Adrenal gland (tissue), 12 donors: Measurements from ENCODE around the gene FAM229A. TPM values are rescaled to one million over a fixed set of nuclear protein-coding genes. Genes with fewer than 3 reads are reported as not detected.

Experiments
- DNase-seq, 7 donors: peaks; one replicate each; pipeline ENCODE4 v3.0.0-alpha.2; 2019 to 2020
- H3K27ac ChIP-seq, 5 donors: fragments of 200-600 bp; sonication (generic) in 4 of 5; 1 replicate in 3 of 5; 2 replicates in 2 of 5; pipeline versions ENCODE4 v1.5.1 to v1.8.0; 2016 to 2020; ENCODE audit warnings: mild to moderate bottlenecking in 1 of 5
- H3K27me3 ChIP-seq: fragments of 200-600 bp; 2 replicates; pipeline ENCODE4 v1.8.0; 2021
- H3K36me3 ChIP-seq, 2 donors: fragments of 200-600 bp; replicated peaks in 1 of 2; 1 replicate in 1 of 2; 2 replicates in 1 of 2; pipeline versions ENCODE4 v1.5.1 to v1.8.0; 2018 to 2022
- H3K4me1 ChIP-seq, 2 donors: fragments of 200-600 bp; replicated peaks in 1 of 2; 1 replicate in 1 of 2; 2 replicates in 1 of 2; pipeline versions ENCODE4 v1.5.1 to v1.8.0; 2018 to 2021
- H3K4me3 ChIP-seq, 4 donors: fragments of 200-600 bp; sonication (generic) in 3 of 4; one replicate each; pipeline ENCODE4 v1.5.1; 2016 to 2018
- H3K9me3 ChIP-seq, 3 donors: fragments of 200-600 bp; sonication (generic) in 1 of 3; replicated peaks in 1 of 3; 1 replicate in 2 of 3; 2 replicates in 1 of 3; pipeline versions ENCODE4 v1.5.1 to v1.8.0; 2016 to 2021
- POLR2A ChIP-seq, 2 donors: fragments of 450-650 bp; IDR thresholded peaks; one replicate each; pipeline ENCODE4 v1.6.1; 2017; ENCODE audit warnings: antibody characterized with exemption in 2 of 2, mild to moderate bottlenecking in 2 of 2, moderate library complexity in 1 of 2
- WGBS, 4 donors: extraction: QIAGEN DNeasy Blood & Tissue Kit in 2 of 4; methylation state at CpG; one replicate each; pipeline versions ENCODE4 v1.1.5 to v1.1.7; 2013 to 2017; 5-methylcytosine and 5-hydroxymethylcytosine counted together
- intact Hi-C, 2 donors: fragments of 100-400 bp; cut with DNase I; formaldehyde crosslinking; loops; one replicate each; pipeline versions ENCODE4 v1.14.1 to v1.15.0; 2022 to 2023
- polyA plus RNA-seq, 3 donors: library from polyadenylated mRNA; stranded (reverse); fragments of 200-250 nt in 2 of 3; fragments of 350-450 nt in 1 of 3; fragmentation: Illumina TruSeq in 1 of 3; extraction: RNeasy Lipid Tissue Mini Kit (QIAGEN cat#74804) in 1 of 3; gene quantifications; one replicate each; pipeline ENCODE4 v1.2.3, GENCODE V29; 2013 to 2014
- total RNA-seq, 9 donors: library from RNA; depleted of rRNA in 4 of 9; stranded (reverse); fragments of >200 nt in 4 of 9; fragments of 120-200 nt in 1 of 9; fragmentation: NEBNext Ultra II Directional in 1 of 9; extraction: Animal tissue kit (Norgen Biotek cat#: 25700) in 1 of 9; gene quantifications; one replicate each; pipeline versions ENCODE4 v1.1.0 to v1.2.4, GENCODE V29; 2013 to 2023
- TF ChIP-seq, protein P1 (sequence below), 6 experiments: fragments of 450-650 bp in 4 of 6; fragments of 200-600 bp in 2 of 6; sonication (generic) in 1 of 6; IDR thresholded peaks; 1 replicate in 5 of 6; 2 replicates in 1 of 6; pipeline versions ENCODE4 v1.5.1 to v1.8.0; 2016 to 2021; ENCODE audit warnings: antibody characterized with exemption in 6 of 6, mild to moderate bottlenecking in 2 of 6, moderate library complexity in 1 of 6
- donor health status: healthy with polysubstance abuse.
- donor health status: Bipolar disorder and iron deficiency.
- donor health status: DM: yes; HTN: yes; CAD: no.
- donor health status: DM: no; HTN: no; CAD: no.
- donor health status: DM: no; HTN: no; CAD: no.
- donor health status: DM: yes; HTN: yes; CAD: no.

FAM229A gene
- total and polyA plus RNA-seq, 12 donors: 1.3 to 110 (median 7.0) TPM

DNA sequence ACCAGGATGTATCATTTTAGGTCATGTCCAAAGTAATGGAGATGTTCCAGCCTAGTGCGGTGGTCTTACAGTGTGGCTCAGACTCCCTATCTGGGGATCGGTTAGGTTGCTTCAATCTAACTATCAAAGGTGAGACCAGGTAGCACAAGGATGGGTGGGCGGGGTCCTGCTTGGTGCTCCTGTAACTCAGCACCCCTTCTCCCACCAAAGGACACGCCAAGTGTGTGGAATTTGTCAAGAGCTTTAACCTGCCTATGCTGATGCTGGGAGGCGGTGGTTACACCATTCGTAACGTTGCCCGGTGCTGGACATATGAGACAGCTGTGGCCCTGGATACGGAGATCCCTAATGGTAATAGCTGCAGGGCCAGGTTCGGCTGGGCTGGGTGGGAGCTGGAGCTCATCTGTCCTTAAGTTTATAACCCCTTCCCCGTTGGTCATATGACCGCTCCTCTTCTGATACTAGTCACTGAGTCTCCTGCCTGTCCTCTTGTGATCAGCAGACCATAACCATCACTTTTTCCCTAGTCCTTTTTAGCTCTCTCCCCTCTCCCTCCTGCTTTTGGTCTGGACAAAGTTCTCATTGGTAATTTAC, 31.6 kb downstream of the FAM229A start:
- TF ChIP-seq, protein P1, sequence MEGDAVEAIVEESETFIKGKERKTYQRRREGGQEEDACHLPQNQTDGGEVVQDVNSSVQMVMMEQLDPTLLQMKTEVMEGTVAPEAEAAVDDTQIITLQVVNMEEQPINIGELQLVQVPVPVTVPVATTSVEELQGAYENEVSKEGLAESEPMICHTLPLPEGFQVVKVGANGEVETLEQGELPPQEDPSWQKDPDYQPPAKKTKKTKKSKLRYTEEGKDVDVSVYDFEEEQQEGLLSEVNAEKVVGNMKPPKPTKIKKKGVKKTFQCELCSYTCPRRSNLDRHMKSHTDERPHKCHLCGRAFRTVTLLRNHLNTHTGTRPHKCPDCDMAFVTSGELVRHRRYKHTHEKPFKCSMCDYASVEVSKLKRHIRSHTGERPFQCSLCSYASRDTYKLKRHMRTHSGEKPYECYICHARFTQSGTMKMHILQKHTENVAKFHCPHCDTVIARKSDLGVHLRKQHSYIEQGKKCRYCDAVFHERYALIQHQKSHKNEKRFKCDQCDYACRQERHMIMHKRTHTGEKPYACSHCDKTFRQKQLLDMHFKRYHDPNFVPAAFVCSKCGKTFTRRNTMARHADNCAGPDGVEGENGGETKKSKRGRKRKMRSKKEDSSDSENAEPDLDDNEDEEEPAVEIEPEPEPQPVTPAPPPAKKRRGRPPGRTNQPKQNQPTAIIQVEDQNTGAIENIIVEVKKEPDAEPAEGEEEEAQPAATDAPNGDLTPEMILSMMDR (IDR thresholded peaks at IDR 0.05): no peak
- TF ChIP-seq POLR2A (IDR thresholded peaks at IDR 0.05): no peak
- Histone ChIP-seq H3K27me3 (no peaks in the 10 kb centered on the region), H3K27ac (no peak overlapping the region), H3K4me1 (peaks cover 6 to 14% of the 10 kb centered on the region in 2 donors), H3K9me3 (no peaks in the 10 kb centered on the region), H3K36me3 (peaks cover 0 to 71% of the 10 kb centered on the region in 2 donors), H3K4me3 (no peak overlapping the region)
- no peak for DNase-seq
- intact Hi-C loops: no loop called here
- 89 to 92% (median 90%) methylated on average over 12 of the region's 12 CpGs for WGBS, 4 donors

DNA sequence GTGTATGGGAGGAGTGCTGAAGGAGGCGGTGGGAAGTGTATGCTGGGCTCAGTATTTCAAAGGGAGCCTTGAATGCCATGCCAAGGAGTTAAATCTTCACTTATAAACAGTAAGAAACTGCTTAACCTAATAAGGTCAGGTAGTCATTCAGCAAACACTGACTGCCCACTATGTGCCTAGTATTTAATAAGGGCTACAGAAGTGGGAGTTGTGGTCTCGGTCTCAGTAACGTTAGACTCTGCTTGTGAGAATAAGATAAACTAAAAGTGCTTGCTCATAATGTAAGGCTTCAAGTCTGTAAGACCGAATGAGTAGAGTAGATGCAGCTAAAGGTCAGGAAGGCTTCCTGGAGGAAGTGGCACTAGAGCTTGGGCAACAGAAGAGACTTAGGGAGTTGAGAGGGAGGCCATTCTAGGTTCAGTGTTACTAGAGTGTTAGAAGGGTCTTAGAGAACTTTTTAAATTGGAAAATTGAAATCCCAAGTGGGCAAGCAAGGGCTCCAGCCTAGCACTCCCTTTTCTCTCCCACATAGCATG, 32.3 kb downstream of the FAM229A start:
- Histone ChIP-seq H3K36me3 (peaks cover 0 to 71% of the 10 kb centered on the region in 2 donors), H3K27me3 (no peaks in the 10 kb centered on the region), H3K9me3 (no peaks in the 10 kb centered on the region), H3K27ac (no peak overlapping the region), H3K4me3 (no peak overlapping the region), H3K4me1 (peaks cover 4 to 11% of the 10 kb centered on the region in 2 donors)
- intact Hi-C loops: no loop called here
- WGBS, 4 donors: 88 to 93% (median 92%) methylated on average over 4 of the region's 4 CpGs
- TF ChIP-seq POLR2A (IDR thresholded peaks at IDR 0.05): no peak
- TF ChIP-seq, protein P1 (IDR thresholded peaks at IDR 0.05): no peak
- DNase-seq: no peak

DNA sequence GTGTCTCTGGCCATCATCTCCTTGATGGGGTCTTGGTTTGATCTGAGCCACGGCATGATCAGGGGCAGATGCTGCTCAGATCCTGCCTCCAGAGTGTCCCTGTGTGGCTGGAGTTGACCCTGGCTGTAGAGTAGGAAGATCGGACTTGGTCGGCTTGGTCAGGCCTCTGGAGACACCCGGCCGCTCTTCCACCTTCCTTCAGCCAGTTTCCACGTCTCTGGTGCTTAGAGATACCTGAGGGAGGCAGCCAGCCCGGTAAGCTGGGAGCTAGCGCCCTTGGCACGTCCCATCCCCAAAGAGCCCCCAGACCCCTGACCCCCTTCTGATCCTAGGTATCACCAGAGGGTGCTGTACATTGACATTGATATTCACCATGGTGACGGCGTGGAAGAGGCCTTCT, 35.1 kb downstream of the FAM229A start:
- H3K27ac ChIP-seq: no peak overlapping the region
- H3K4me1 ChIP-seq: no peaks in the 10 kb centered on the region
- 94 to 98% (median 95%) methylated on average over 10 to 11 of the region's 11 CpGs for WGBS, 4 donors
- no peaks in the 10 kb centered on the region for H3K9me3 ChIP-seq
- H3K4me3 ChIP-seq: no peak overlapping the region
- intact Hi-C loops: no loop called here
- H3K36me3 ChIP-seq: peaks cover 0 to 61% of the 10 kb centered on the region in 2 donors
- no peak for DNase-seq
- no peaks in the 10 kb centered on the region for H3K27me3 ChIP-seq
- no peak for TF ChIP-seq POLR2A (IDR thresholded peaks at IDR 0.05)
- TF ChIP-seq, protein P1 (IDR thresholded peaks at IDR 0.05): no peak

DNA sequence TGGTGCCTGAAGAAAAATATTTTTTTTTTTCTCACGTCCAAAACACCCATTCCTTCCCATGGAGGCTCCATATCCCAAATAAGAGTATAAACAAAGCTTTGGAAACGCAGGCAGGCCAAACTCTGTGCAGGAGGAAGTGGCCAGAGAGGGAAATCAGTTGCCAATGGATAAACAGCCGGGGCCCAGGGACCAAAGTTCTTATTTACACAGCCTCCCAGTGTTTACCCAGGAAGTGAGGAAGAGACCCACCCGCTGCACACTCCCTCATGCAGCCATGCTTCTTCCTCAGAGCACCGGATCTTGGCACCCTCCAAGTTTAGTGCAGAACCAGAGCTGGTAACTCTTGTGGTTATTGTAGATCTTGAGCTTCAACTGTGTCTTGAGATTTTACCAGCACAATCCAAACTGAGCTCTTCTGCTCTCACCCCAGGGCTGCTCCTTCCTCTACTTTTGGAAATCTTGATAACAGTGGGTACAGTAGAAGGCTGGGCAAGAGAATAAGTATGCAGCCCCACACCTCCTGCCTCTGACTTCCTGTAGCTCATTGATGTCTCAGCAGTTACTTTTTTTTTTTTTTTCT, 40.5 kb downstream of the FAM229A start:
- H3K4me1 ChIP-seq: no peaks in the 10 kb centered on the region
- H3K27me3 ChIP-seq: no peaks in the 10 kb centered on the region
- no peak for DNase-seq
- no peak overlapping the region for H3K4me3 ChIP-seq
- intact Hi-C loops: no loop called here
- TF ChIP-seq, protein P1 (IDR thresholded peaks at IDR 0.05): no peak
- TF ChIP-seq POLR2A (IDR thresholded peaks at IDR 0.05): no peak
- no peaks in the 10 kb centered on the region for H3K9me3 ChIP-seq
- H3K27ac ChIP-seq: no peak overlapping the region
- H3K36me3 ChIP-seq: peaks cover 0 to 38% of the 10 kb centered on the region in 2 donors
- WGBS, 4 donors: 61 to 73% (median 65%) methylated on average over 5 of the region's 5 CpGs
